Psoas muscle (tissue), 8 donors: ENCODE measurements around the gene NRAS. TPM values are rescaled to one million over a fixed set of nuclear protein-coding genes. Genes with fewer than 3 reads are reported as not detected.

Experiments
- ATAC-seq, 4 donors: fragments of 200-7000 bp; cut with Tn5 transposase; one replicate each; pipeline ENCODE4 v1.9.1; 2020; ENCODE audit warnings: moderate library complexity in 3 of 4, mild to moderate bottlenecking in 2 of 4
- DNase-seq, 2 donors: peaks; one replicate each; pipeline ENCODE4 v3.0.0-alpha.2; 2020
- H3K27ac ChIP-seq: fragments of 200-600 bp; one replicate; pipeline ENCODE4 v1.8.0; 2022
- H3K27me3 ChIP-seq, 3 donors: fragments of 200-600 bp in 1 of 3; one replicate each; pipeline versions ENCODE4 v1.6.1 to v1.8.0; 2013 to 2022; ENCODE audit warnings: low read length in 2 of 3, mild to moderate bottlenecking in 2 of 3, moderate library complexity in 1 of 3; ENCODE audit not compliant: insufficient read depth in 3 of 3
- H3K36me3 ChIP-seq, 2 donors: fragments of 200-600 bp in 1 of 2; one replicate each; pipeline versions ENCODE4 v1.6.1 to v1.8.0; 2013 to 2022; ENCODE audit warnings: low read depth in 1 of 2, mild to moderate bottlenecking in 1 of 2, moderate library complexity in 1 of 2; ENCODE audit not compliant: insufficient read depth in 1 of 2
- H3K4me1 ChIP-seq: fragments of 200-600 bp; one replicate; pipeline ENCODE4 v1.8.0; 2022
- H3K4me3 ChIP-seq: fragments of 200-600 bp; one replicate; pipeline ENCODE4 v1.8.0; 2022; ENCODE audit warnings: mild to moderate bottlenecking
- H3K9me3 ChIP-seq: fragments of 200-600 bp; one replicate; pipeline ENCODE4 v1.8.0; 2022
- CTCF ChIP-seq: fragments of 200-600 bp; IDR thresholded peaks from one replicate; pipeline ENCODE4 v1.8.0; 2022; ENCODE audit warnings: antibody characterized with exemption
- WGBS, 3 donors: extraction: QIAGEN DNeasy Blood & Tissue Kit; methylation state at CpG; one replicate each; pipeline versions ENCODE4 v1.1.6 to v1.1.7; 2013; 5-methylcytosine and 5-hydroxymethylcytosine counted together
- intact Hi-C, 2 donors: fragments of 100-400 bp; cut with DNase I; formaldehyde crosslinking; loops; one replicate each; pipeline versions ENCODE4 v1.11.0 to v1.14.2; 2022
- polyA plus RNA-seq, 3 donors: library from polyadenylated mRNA; stranded (reverse); fragments of 200-250 nt; gene quantifications; one replicate each; pipeline ENCODE4 v1.2.3, GENCODE V29; 2013
- total RNA-seq, 4 donors: library from RNA; stranded (reverse); fragmentation: NEBNext Ultra II Directional in 2 of 4; extraction: Animal tissue kit (Norgen Biotek cat#: 25700) in 2 of 4; gene quantifications; one replicate each; pipeline versions ENCODE4 v1.2.1 to v1.2.4, GENCODE V29; 2021 to 2023
- donor health status: healthy with polysubstance abuse.
- donor health status: DM: no; HTN: no; CAD: no; lungs with moderate emphysema.
- donor health status: Bipolar disorder and iron deficiency.
- donor health status: healthy.
- donor health status: DM: yes; HTN: yes; CAD: no.
- donor health status: DM: no; HTN: no; CAD: no.
- donor health status: DM: no; HTN: no; CAD: no.
- donor health status: DM: yes; HTN: yes; CAD: no.

NRAS gene
- total and polyA plus RNA-seq, 7 donors = 3.6 to 15.8 (median 5.9) TPM

DNA sequence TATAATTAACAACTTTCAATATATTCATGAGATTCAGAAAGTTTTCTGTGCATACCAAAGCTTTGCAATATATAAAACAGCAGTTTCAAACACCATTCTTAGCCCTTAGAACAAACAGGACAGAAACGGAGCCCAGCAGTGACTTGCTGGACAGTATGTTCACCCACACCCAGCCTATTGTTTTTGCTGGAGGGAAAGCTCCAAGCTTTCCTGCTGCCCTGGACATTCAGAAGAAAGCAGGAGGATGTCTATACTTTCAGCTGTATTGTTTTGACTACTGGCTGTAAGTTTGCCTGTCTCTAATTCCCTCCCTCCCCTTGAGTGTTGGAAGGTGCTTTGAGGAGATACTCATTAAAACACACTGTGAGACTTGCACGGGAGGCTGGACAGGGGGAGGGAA lies 56.3 kb downstream of the NRAS start:
- Histone ChIP-seq H3K9me3 (no peaks in the 10 kb centered on the region), H3K36me3 (peaks cover 0 to 80% of the 10 kb centered on the region in 2 donors), H3K4me3 (no peak overlapping the region), H3K27ac (peak overlapping the region; percentile 30), H3K27me3 (no peaks in the 10 kb centered on the region), H3K4me1 (no peaks in the 10 kb centered on the region)
- DNase-seq (no peak), ATAC-seq (no peak)
- WGBS, 3 donors = 29 to 35% (median 34%) methylated on average over 2 of the region's 2 CpGs
- intact Hi-C loops = loop anchor here in 1 of 2 donors (5.0 kb wide), 1 partner anchor 48 kb away; no protein-coding TSS in a partner anchor
- no peak for TF ChIP-seq CTCF

Other genes starting within 250 kb of the NRAS start
- gene TRIM33, start 205.6 kb downstream of the NRAS start, total RNA-seq = 10 to 100 TPM; 15.2 to 22.0 (median 20.6) TPM
- 1 to 10 TPM; 4.6 to 7.2 (median 6.7) TPM for gene TRIM33, start 205.6 kb downstream of the NRAS start, polyA plus RNA-seq
- 10 to 100 TPM; 22.0 to 33.6 (median 27.0) TPM for gene BCAS2, start 135.2 kb downstream of the NRAS start, total RNA-seq
- 10 to 100 TPM; 30.5 to 52.5 (median 34.5) TPM for gene BCAS2, start 135.2 kb downstream of the NRAS start, polyA plus RNA-seq
- gene DENND2C, start 46.7 kb downstream of the NRAS start, total RNA-seq = 10 to 100 TPM; 12.6 to 16.4 (median 14.7) TPM
- gene DENND2C, start 46.7 kb downstream of the NRAS start, polyA plus RNA-seq = 10 to 100 TPM in 1 of 3 donors, 1 to 10 TPM in 2; 1.4 to 18.3 (median 8.7) TPM
- 100 to 1,000 TPM in 2 of 4 donors, 10 to 100 TPM in 2; 73.4 to 289 (median 155) TPM for gene AMPD1, start 21.2 kb downstream of the NRAS start, total RNA-seq
- 100 to 1,000 TPM in 2 of 3 donors, 1 to 10 TPM in 1; 4.8 to 174 (median 129) TPM for gene AMPD1, start 21.2 kb downstream of the NRAS start, polyA plus RNA-seq
- gene CSDE1, start 41.2 kb upstream of the NRAS start, total RNA-seq = 1,000 to 10,000 TPM; 1,331 to 1,888 (median 1,427) TPM
- 1,000 to 10,000 TPM in 1 of 3 donors, 100 to 1,000 TPM in 2; 305 to 1,390 (median 578) TPM for gene CSDE1, start 41.2 kb upstream of the NRAS start, polyA plus RNA-seq
- 10 to 100 TPM; 29.8 to 40.0 (median 34.7) TPM for gene SIKE1, start 63.9 kb upstream of the NRAS start, total RNA-seq
- 10 to 100 TPM; 30.4 to 53.2 (median 35.2) TPM for gene SIKE1, start 63.9 kb upstream of the NRAS start, polyA plus RNA-seq
- not detected for gene SYCP1, start 138.1 kb upstream of the NRAS start, total RNA-seq
- not detected for gene SYCP1, start 138.1 kb upstream of the NRAS start, polyA plus RNA-seq